Measurements from ENCODE around the gene NAGLU. TPM values are rescaled to one million over a fixed set of nuclear protein-coding genes. Genes with fewer than 3 reads are reported as not detected.

NAGLU gene
- total and polyA plus RNA-seq, 2 experiments from 2014 or later, result 12.0 to 31.2 TPM

DNA sequence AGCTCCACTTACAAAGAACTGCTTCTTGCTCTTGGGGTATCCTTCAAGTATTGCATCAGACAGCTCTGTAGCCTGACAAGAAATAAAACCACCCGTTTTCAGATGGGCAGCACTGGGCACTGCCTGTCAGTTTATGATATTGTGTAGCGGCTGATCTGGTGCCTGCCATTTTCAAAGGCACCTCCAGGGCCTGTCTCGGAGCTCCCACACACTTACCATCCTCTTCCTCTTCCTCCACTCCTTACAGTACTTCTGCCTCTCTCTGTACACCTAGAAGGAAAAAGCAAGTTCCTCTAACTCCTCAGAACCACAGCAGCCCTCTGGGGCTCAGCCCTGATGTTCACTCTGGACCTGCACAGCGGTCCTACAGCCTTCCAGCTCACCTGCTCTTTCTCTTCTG lies 37.1 kb downstream of the NAGLU start (continued):
- no peak for TF ChIP-seq REST (IDR thresholded peaks at IDR 0.05; ENCODE audit: unreplicated experiment)
- no peak for TF ChIP-seq JUNB (IDR thresholded peaks at IDR 0.05; ENCODE audit: unreplicated experiment)
- TF ChIP-seq NANOG (IDR thresholded peaks at IDR 0.05; ENCODE audit: borderline replicate concordance), result no peak
- TF ChIP-seq EZH2 (IDR thresholded peaks at IDR 0.05; ENCODE audit: low read depth, unreplicated experiment), result no peak
- no peak for TF ChIP-seq EZH2phosphoT487 (IDR thresholded peaks at IDR 0.05; ENCODE audit: unreplicated experiment)

- peaks cover 17% of the 10 kb centered on the region for H3K4me1 Mint-ChIP-seq
- ATAC-seq, result no peak
- peaks cover 71% of the 10 kb centered on the region for H3K36me3 Mint-ChIP-seq (ENCODE audit: low read depth)
Measured at GRCh38 chr17:42574463-42574862, 38.4 kb downstream of the NAGLU start.

More at GRCh38 chr17:42574463-42574862, 38.4 kb downstream of the NAGLU start:
- Histone ChIP-seq H3F3A (replicated peaks; ENCODE audit: low read depth) (peaks cover 59% of the 10 kb centered on the region), H3K4me2 (no peak overlapping the region), H3K9me2 (ENCODE audit: insufficient read depth) (no peaks in the 10 kb centered on the region), H3K36me3 (ENCODE audit: insufficient read depth) (peaks cover 37% of the 10 kb centered on the region), H3K4me1 (ENCODE audit: insufficient read depth) (peaks cover 8% of the 10 kb centered on the region), H3K27ac (ENCODE audit: low read depth) (no peak overlapping the region), H3K79me2 (replicated peaks; ENCODE audit: insufficient read depth) (peaks cover 21% of the 10 kb centered on the region), H2AFZ (no peak overlapping the region), H3K27me3 (ENCODE audit: insufficient read depth) (no peaks in the 10 kb centered on the region), H3K4me3 (no peak overlapping the region), H4K20me1 (replicated peaks; ENCODE audit: insufficient read depth) (peaks cover 20% of the 10 kb centered on the region)
- Mint-ChIP-seq H3K27ac (no peak overlapping the region), H3K27me3 (ENCODE audit: insufficient read depth, low read depth, poor library complexity) (peaks cover 12% of the 10 kb centered on the region), H3K9me3 (no peaks in the 10 kb centered on the region), H3K4me3 (no peak overlapping the region)
- TF ChIP-seq REST (IDR thresholded peaks at IDR 0.05; ENCODE audit: unreplicated experiment), result no peak
- no peak for DNase-seq (ENCODE audit: low spot score)
